Smooth muscle cell (in vitro differentiated cells): ENCODE results near the gene FRG2B. TPM values are rescaled to one million over a fixed set of nuclear protein-coding genes. Genes with fewer than 3 reads are reported as not detected.
"Not testable (repeated sequence)": the region's sequence is repeated elsewhere in the genome, so short reads cannot be mapped to it uniquely, and the experiment has no call there.

ENCODE experiments used
- DNase-seq: peaks from one replicate; lab custom pipeline; 2025; ENCODE audit not compliant: unreplicated experiment; lab: John Stamatoyannopoulos, UW
- H2AFZ ChIP-seq: fragments of 200-600 bp; sonication (generic); 2 replicates; pipeline ENCODE4 v1.6.0; 2016; ENCODE audit warnings: antibody characterized with exemption, low read depth, mild to moderate bottlenecking
- H3F3A ChIP-seq: fragments of 200-600 bp; sonication (generic); 2 replicates; pipeline ENCODE4 v1.6.0; 2017; ENCODE audit warnings: antibody characterized with exemption, low read depth
- H3K27ac ChIP-seq: fragments of 200-600 bp; sonication (generic); 2 replicates; pipeline ENCODE4 v1.5.1; 2016; ENCODE audit warnings: low read depth, mild to moderate bottlenecking
- H3K27me3 ChIP-seq: fragments of 200-600 bp; sonication (generic); 2 replicates; pipeline ENCODE4 v1.6.1; 2016; ENCODE audit warnings: low read depth, mild to moderate bottlenecking
- H3K36me3 ChIP-seq: fragments of 200-600 bp; sonication (generic); 2 replicates; pipeline ENCODE4 v1.5.1; 2016; ENCODE audit warnings: low read depth
- H3K4me1 ChIP-seq: fragments of 200-600 bp; sonication (generic); 2 replicates; pipeline ENCODE4 v1.5.1; 2016; ENCODE audit warnings: low read depth
- H3K4me2 ChIP-seq: fragments of 200-600 bp; sonication (generic); 2 replicates; pipeline ENCODE4 v1.6.0; 2016; ENCODE audit warnings: mild to moderate bottlenecking
- H3K4me3 ChIP-seq: fragments of 200-600 bp; sonication (generic); 2 replicates; pipeline ENCODE4 v1.5.1; 2016; ENCODE audit warnings: mild to moderate bottlenecking
- H3K79me2 ChIP-seq: fragments of 200-600 bp; sonication (generic); 2 replicates; pipeline ENCODE4 v1.6.0; 2016; ENCODE audit warnings: low read depth, mild to moderate bottlenecking
- H3K9ac ChIP-seq: fragments of 200-600 bp; sonication (generic); 2 replicates; pipeline ENCODE4 v1.6.0; 2016; ENCODE audit warnings: low read depth
- H3K9me3 ChIP-seq: fragments of 200-600 bp; sonication (generic); replicated peaks from 2 replicates; pipeline ENCODE4 v1.5.1; 2016; ENCODE audit warnings: low read depth
- H4K20me1 ChIP-seq: fragments of 200-600 bp; sonication (generic); 2 replicates; pipeline ENCODE4 v1.6.0; 2016; ENCODE audit warnings: low read depth
- WGBS: methylation state at CpG from one replicate; pipeline ENCODE4 v1.1.7; 2016; ENCODE audit warnings: low lambda C conversion rate; 5-methylcytosine and 5-hydroxymethylcytosine counted together
- polyA plus RNA-seq: library from polyadenylated mRNA; unstranded; fragments of >200 nt; fragmentation: Nextera tagmentation; extraction: Ambion mirVana; gene quantifications from 2 replicates; pipeline ENCODE4 v1.2.1, GENCODE V29; 2016
- total RNA-seq: library from RNA; depleted of rRNA; stranded (reverse); fragments of >200 nt; gene quantifications from 2 replicates; pipeline ENCODE4 v1.2.3, GENCODE V29; 2014
- TF ChIP-seq, protein P1 (sequence below): fragments of 200-600 bp; sonication (generic); IDR thresholded peaks from 2 replicates; pipeline ENCODE4 v1.5.1; 2017; ENCODE audit warnings: borderline replicate concordance, mild to moderate bottlenecking, antibody characterized with exemption; ENCODE audit not compliant: insufficient read depth, poor library complexity, severe bottlenecking

The FRG2B gene
- total and polyA plus RNA-seq, 2 experiments from 2014 or later: not detected

DNA sequence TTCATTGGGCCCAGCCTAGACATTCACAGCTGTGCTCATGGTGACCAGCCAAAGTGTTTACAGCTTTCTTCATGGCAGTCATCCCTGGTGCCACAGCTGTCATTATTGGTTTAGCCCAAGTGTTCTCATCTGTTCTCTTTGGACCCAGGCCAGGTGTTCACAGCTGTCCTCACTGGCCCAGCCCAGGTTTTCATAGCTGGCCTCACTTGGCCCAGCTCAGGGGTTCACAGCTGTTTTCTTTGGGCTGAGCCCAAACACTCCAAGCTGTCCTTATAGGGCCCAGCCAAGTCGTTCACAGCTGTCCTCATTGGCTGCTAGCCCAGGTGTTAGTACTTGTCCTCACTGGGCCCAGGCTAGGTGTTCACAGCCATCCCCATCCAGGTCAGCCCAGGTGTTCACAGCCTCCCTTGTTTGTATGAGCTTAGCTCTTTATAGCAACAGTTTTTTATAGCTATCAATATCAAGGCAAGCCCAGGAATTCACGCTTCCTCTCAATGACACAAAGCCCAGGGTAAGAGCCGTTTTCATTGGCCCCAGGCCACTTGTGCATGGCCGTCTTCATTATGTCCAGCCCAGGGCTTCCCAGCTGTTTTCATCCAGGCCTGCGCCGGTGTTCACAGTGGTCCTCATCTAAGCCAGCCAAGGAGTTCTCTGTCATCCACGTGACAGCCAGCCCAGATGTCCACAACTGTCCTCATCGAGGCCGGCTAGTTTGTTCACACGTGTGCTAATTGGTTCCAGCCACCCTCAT, 11.6 kb downstream of the FRG2B start:
- Histone ChIP-seq H3K27me3 (no peaks in the 10 kb centered on the region), H4K20me1 (no peaks in the 10 kb centered on the region), H3F3A (no peaks in the 10 kb centered on the region), H3K9ac (no peak overlapping the region), H3K36me3 (no peaks in the 10 kb centered on the region), H3K79me2 (no peaks in the 10 kb centered on the region), H3K4me1 (no peaks in the 10 kb centered on the region), H3K27ac (no peak overlapping the region), H2AFZ (no peak overlapping the region), H3K9me3 (peaks cover 13% of the 10 kb centered on the region), H3K4me2 (no peak overlapping the region), H3K4me3 (no peak overlapping the region)
- WGBS: 89% methylated on average over 10 of the region's 10 CpGs
- DNase-seq: no peak
- TF ChIP-seq, protein P1, sequence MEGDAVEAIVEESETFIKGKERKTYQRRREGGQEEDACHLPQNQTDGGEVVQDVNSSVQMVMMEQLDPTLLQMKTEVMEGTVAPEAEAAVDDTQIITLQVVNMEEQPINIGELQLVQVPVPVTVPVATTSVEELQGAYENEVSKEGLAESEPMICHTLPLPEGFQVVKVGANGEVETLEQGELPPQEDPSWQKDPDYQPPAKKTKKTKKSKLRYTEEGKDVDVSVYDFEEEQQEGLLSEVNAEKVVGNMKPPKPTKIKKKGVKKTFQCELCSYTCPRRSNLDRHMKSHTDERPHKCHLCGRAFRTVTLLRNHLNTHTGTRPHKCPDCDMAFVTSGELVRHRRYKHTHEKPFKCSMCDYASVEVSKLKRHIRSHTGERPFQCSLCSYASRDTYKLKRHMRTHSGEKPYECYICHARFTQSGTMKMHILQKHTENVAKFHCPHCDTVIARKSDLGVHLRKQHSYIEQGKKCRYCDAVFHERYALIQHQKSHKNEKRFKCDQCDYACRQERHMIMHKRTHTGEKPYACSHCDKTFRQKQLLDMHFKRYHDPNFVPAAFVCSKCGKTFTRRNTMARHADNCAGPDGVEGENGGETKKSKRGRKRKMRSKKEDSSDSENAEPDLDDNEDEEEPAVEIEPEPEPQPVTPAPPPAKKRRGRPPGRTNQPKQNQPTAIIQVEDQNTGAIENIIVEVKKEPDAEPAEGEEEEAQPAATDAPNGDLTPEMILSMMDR: no peak

DNA sequence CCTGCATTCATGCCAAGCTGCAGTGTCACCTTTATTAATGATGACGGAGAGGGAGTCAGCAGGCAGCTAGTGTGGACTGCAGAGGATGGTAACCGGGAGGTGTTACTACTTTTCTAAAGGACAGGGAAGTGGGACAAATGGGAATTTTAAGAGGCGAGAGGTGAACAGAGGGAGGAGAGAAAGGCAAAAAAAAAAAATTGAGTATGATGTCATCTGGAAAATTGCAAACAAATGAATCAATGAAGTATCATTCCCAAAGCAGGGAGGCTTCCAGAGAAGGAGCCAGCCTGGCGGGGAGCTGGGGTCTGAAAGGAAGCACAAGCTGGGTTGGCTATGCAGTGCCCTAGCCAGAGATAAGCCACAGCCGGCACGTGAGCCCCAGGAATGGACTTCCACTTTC, 12.9 kb downstream of the FRG2B start:
- Histone ChIP-seq H3K4me2 (no peak overlapping the region), H4K20me1 (no peaks in the 10 kb centered on the region), H3K36me3 (no peaks in the 10 kb centered on the region), H2AFZ (no peak overlapping the region), H3K4me1 (no peaks in the 10 kb centered on the region), H3K27ac (no peak overlapping the region), H3K79me2 (no peaks in the 10 kb centered on the region), H3K9me3 (peaks cover 13% of the 10 kb centered on the region), H3F3A (no peaks in the 10 kb centered on the region), H3K27me3 (no peaks in the 10 kb centered on the region), H3K9ac (no peak overlapping the region), H3K4me3 (no peak overlapping the region)
- 70% methylated on average over 6 of the region's 6 CpGs for WGBS
- TF ChIP-seq, protein P1: no peak
- no peak for DNase-seq

DNA sequence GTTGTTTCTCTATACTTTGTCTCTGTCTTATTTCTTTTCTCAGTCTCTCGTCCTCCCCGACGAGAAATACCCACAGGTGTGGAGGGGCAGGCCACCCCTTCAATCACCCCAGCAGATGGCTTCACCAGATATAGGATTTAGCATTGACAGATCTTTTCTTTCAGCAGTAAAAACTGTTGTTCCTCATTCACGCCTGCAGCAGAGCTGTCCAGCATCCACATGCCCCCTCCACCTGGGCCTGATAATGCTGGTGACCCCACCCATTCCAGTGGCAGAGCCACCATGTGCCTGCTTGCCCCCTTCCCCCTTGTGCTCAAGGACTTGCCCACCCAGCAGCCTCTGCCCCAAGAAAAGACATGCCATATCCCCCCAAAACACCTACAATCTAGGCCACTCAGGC, 15.5 kb downstream of the FRG2B start:
- H3K27ac ChIP-seq: no peak overlapping the region
- H3K4me2 ChIP-seq: no peak overlapping the region
- H3K36me3 ChIP-seq: no peaks in the 10 kb centered on the region
- no peak for DNase-seq
- no peaks in the 10 kb centered on the region for H3K27me3 ChIP-seq
- H3F3A ChIP-seq: no peaks in the 10 kb centered on the region
- H3K9ac ChIP-seq: no peak overlapping the region
- 51% methylated on average over 4 of the region's 4 CpGs for WGBS
- H3K79me2 ChIP-seq: no peaks in the 10 kb centered on the region
- H3K9me3 ChIP-seq: peaks cover 22% of the 10 kb centered on the region
- TF ChIP-seq, protein P1: no peak
- H3K4me3 ChIP-seq: no peak overlapping the region
- H3K4me1 ChIP-seq: no peaks in the 10 kb centered on the region
- H2AFZ ChIP-seq: no peak overlapping the region
- no peaks in the 10 kb centered on the region for H4K20me1 ChIP-seq

DNA sequence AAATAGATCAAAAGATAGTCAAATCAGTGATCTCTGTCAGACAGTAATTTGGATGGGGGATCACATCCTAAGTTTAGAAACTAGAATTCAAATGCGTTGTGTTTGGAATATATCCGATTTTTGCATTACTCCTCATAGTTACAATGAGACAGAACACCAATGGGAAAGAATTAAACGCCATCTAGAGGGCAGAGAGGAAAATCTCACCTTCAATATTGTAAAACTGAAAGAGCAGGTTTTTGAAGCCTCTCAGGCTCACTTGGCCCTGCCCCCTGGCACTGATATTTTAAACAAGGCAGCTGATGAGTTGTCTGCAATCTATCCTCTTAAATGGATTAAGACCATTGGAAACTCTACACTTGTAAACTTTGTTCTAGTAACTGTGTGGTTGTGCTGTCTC, 17.7 kb downstream of the FRG2B start:
- H3K4me1 ChIP-seq: no peaks in the 10 kb centered on the region
- H3K27me3 ChIP-seq: no peaks in the 10 kb centered on the region
- no peaks in the 10 kb centered on the region for H4K20me1 ChIP-seq
- TF ChIP-seq, protein P1: no peak
- DNase-seq: no peak
- H3F3A ChIP-seq: no peaks in the 10 kb centered on the region
- H3K36me3 ChIP-seq: no peaks in the 10 kb centered on the region
- no peak overlapping the region for H3K4me2 ChIP-seq
- no peak overlapping the region for H3K4me3 ChIP-seq
- no peak overlapping the region for H2AFZ ChIP-seq
- peaks cover 18% of the 10 kb centered on the region for H3K9me3 ChIP-seq
- no peak overlapping the region for H3K9ac ChIP-seq
- 48% methylated on average over 3 of the region's 3 CpGs for WGBS
- H3K79me2 ChIP-seq: no peaks in the 10 kb centered on the region
- H3K27ac ChIP-seq: no peak overlapping the region

DNA sequence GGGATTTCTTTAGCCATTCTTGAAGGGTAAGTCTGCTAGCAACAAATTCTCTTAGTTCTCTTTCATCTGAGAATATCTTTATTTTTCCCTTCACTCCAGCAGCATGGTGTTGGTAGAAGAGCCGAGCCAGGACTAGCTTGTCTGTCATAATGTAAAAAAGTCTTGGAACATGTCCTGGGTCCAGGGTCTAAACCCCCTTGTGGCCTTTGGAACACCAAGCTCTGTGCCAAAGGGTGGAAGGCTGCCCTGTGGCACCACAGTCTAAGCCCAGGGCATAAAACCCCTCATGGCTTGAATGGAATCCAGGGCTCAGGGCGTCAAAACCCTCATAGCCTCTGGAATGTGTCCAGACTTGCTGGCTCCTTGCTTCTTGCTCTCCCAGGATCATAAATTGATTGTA, 23.2 kb downstream of the FRG2B start:
- not testable (repeated sequence) for H3K4me1 ChIP-seq, H3K9ac ChIP-seq, H3K27me3 ChIP-seq, H3K36me3 ChIP-seq, H3F3A ChIP-seq, DNase-seq, H2AFZ ChIP-seq, H3K27ac ChIP-seq, H3K4me3 ChIP-seq, H3K4me2 ChIP-seq, H4K20me1 ChIP-seq, H3K79me2 ChIP-seq
- H3K9me3 ChIP-seq: peaks cover 19% of the 10 kb centered on the region
- 56% methylated on average over 2 of the region's 2 CpGs for WGBS
